HG03097 (cell line): Measurements from ENCODE around the gene LRRC10B.

Source experiments
- ATAC-seq: cut with Tn5 transposase; IDR thresholded peaks from one replicate; pipeline ENCODE4 v1.9.1; 2021; ENCODE audit not compliant: unreplicated experiment, low FRiP score

LRRC10B gene

GRCh38 chr11:61507012-61507768 lies 1.4 kb upstream of the LRRC10B start:
- no peak for ATAC-seq

GRCh38 chr11:61509043-61510029 lies 787 bp downstream of the LRRC10B start:
- ATAC-seq: peak; percentile 57

- ATAC-seq: no peak
Observed at GRCh38 chr11:61510166-61510919, 1.8 kb downstream of the LRRC10B start.

GRCh38 chr11:61510974-61511373 lies 2.4 kb downstream of the LRRC10B start:
- no peak for ATAC-seq

- ATAC-seq: no peak
Observed at GRCh38 chr11:61511383-61511782, 2.8 kb downstream of the LRRC10B start.

GRCh38 chr11:61512435-61512834 lies 3.9 kb downstream of the LRRC10B start:
- no peak for ATAC-seq

GRCh38 chr11:61513143-61513765 lies 4.7 kb downstream of the LRRC10B start:
- ATAC-seq: no peak

- ATAC-seq: no peak
Observed at GRCh38 chr11:61514050-61514917, 5.7 kb downstream of the LRRC10B start.

GRCh38 chr11:61515686-61516085 lies 7.1 kb downstream of the LRRC10B start:
- ATAC-seq: no peak

GRCh38 chr11:61516191-61516590 lies 7.6 kb downstream of the LRRC10B start:
- ATAC-seq: no peak

- ATAC-seq: no peak
Observed at GRCh38 chr11:61516675-61517572, 8.4 kb downstream of the LRRC10B start.

GRCh38 chr11:61518032-61518795 lies 9.7 kb downstream of the LRRC10B start:
- no peak for ATAC-seq

GRCh38 chr11:61522881-61523280 lies 14.3 kb downstream of the LRRC10B start:
- no peak for ATAC-seq

GRCh38 chr11:61524446-61524845 lies 15.9 kb downstream of the LRRC10B start:
- ATAC-seq: no peak

- ATAC-seq: no peak
Observed at GRCh38 chr11:61524963-61525587, 16.5 kb downstream of the LRRC10B start.

GRCh38 chr11:61526229-61526628 lies 17.7 kb downstream of the LRRC10B start:
- ATAC-seq: no peak
